ENCODE measurements around the gene KDM4E. TPM values are rescaled to one million over a fixed set of nuclear protein-coding genes. Genes with fewer than 3 reads are reported as not detected.
"Not testable (repeated sequence)": the region's sequence is repeated elsewhere in the genome, so short reads cannot be mapped to it uniquely, and the experiment has no call there.

KDM4E gene
- total and polyA plus RNA-seq, 5 donors from 2014 or later, result not detected

GRCh38 chr11:95005642-95006041 is 19.4 kb upstream of the KDM4E start:
- Histone ChIP-seq H3K4me1 (ENCODE audit: control insufficient read depth, insufficient read depth, low read length, poor library complexity, severe bottlenecking) (no peaks in the 10 kb centered on the region), H3K9me3 (ENCODE audit: control insufficient read depth in 2 of 2, low read length in 2 of 2) (no peaks in the 10 kb centered on the region), H3K27me3 (ENCODE audit: control insufficient read depth, insufficient read depth, low read length) (peaks cover 7% of the 10 kb centered on the region), H3K36me3 (ENCODE audit: control insufficient read depth, insufficient read depth, low read length) (no peaks in the 10 kb centered on the region), H3K27ac (ENCODE audit: insufficient read depth, low read length, poor library complexity, severe bottlenecking) (no peak overlapping the region), H3K4me3 (ENCODE audit: low read depth, low read length) (no peak overlapping the region)
- Mint-ChIP-seq H3K27me3 (peaks cover 40% of the 10 kb centered on the region), H3K27ac (no peak overlapping the region), H3K9me3 (peaks cover 0 to 4% (median 0%) of the 10 kb centered on the region in 7 donors), H3K4me3 (no peak overlapping the region), H3K36me3 (no peaks in the 10 kb centered on the region), H3K4me1 (no peaks in the 10 kb centered on the region)
- DNase-seq (no peak), ATAC-seq (ENCODE audit: low read depth in 2 of 2) (no peak)

GRCh38 chr11:95011376-95011775 is 13.7 kb upstream of the KDM4E start:
- no peaks in the 10 kb centered on the region for H3K36me3 Mint-ChIP-seq
- Histone ChIP-seq H3K4me3 (ENCODE audit: low read depth, low read length) (no peak overlapping the region), H3K9me3 (ENCODE audit: control insufficient read depth in 2 of 2, low read length in 2 of 2) (no peaks in the 10 kb centered on the region), H3K4me1 (ENCODE audit: control insufficient read depth, insufficient read depth, low read length, poor library complexity, severe bottlenecking) (no peaks in the 10 kb centered on the region), H3K27me3 (ENCODE audit: control insufficient read depth, insufficient read depth, low read length) (peaks cover 10% of the 10 kb centered on the region), H3K27ac (ENCODE audit: insufficient read depth, low read length, poor library complexity, severe bottlenecking) (no peak overlapping the region), H3K36me3 (ENCODE audit: control insufficient read depth, insufficient read depth, low read length) (no peaks in the 10 kb centered on the region)
- DNase-seq, result no peak
- H3K27ac Mint-ChIP-seq, result no peak overlapping the region
- H3K9me3 Mint-ChIP-seq, result peaks cover 0 to 4% (median 0%) of the 10 kb centered on the region in 7 donors
- H3K4me3 Mint-ChIP-seq, result no peak overlapping the region
- no peak for ATAC-seq (ENCODE audit: low read depth in 2 of 2)
- H3K4me1 Mint-ChIP-seq, result no peaks in the 10 kb centered on the region
- H3K27me3 Mint-ChIP-seq, result peaks cover 43% of the 10 kb centered on the region

DNA sequence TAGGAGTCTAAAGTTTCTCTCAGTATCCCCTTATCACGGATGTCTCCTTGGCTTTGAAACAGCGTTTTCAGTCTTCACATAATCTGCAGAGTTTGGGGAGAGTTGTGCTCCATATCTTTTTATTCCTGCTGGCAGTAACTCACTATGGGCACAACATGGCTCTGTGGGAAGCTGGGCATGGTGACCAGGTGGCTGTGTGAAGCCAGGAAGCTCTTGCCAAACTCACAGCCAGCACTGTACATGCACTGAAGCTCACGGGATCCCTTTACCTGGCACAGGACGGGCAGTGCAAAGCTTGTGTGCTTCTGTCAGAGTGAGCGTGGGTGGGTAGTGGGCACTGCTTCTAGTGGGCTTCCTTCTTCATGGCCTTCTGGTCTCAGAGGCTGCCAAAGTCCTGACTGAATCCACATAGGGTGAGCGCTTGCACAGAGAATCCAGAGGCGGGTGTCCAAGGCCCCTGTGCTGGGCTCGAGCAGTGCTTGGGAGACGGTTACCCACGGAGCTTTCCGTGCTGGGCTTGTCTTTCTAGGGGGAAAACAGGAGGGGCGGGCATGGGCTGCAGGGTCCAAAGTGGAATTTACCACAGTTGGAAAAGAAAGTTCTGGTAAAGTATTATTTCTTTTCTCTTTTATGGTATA is 10.8 kb upstream of the KDM4E start:
- H3K27me3 ChIP-seq (ENCODE audit: control insufficient read depth, insufficient read depth, low read length), result peaks cover 6% of the 10 kb centered on the region
- no peak overlapping the region for H3K4me3 ChIP-seq (ENCODE audit: low read depth, low read length)
- Mint-ChIP-seq H3K27me3 (peaks cover 24% of the 10 kb centered on the region), H3K9me3 (peaks cover 0 to 1% (median 0%) of the 10 kb centered on the region in 7 donors), H3K27ac (no peak overlapping the region), H3K36me3 (no peaks in the 10 kb centered on the region), H3K4me3 (no peak overlapping the region), H3K4me1 (no peaks in the 10 kb centered on the region)
- no peaks in the 10 kb centered on the region for H3K36me3 ChIP-seq (ENCODE audit: control insufficient read depth, insufficient read depth, low read length)
- DNase-seq (no peak), ATAC-seq (ENCODE audit: low read depth in 2 of 2) (no peak)
- H3K27ac ChIP-seq (ENCODE audit: insufficient read depth, low read length, poor library complexity, severe bottlenecking), result no peak overlapping the region
- no peaks in the 10 kb centered on the region for H3K4me1 ChIP-seq (ENCODE audit: control insufficient read depth, insufficient read depth, low read length, poor library complexity, severe bottlenecking)
- no peaks in the 10 kb centered on the region for H3K9me3 ChIP-seq (ENCODE audit: control insufficient read depth in 2 of 2, low read length in 2 of 2)

DNA sequence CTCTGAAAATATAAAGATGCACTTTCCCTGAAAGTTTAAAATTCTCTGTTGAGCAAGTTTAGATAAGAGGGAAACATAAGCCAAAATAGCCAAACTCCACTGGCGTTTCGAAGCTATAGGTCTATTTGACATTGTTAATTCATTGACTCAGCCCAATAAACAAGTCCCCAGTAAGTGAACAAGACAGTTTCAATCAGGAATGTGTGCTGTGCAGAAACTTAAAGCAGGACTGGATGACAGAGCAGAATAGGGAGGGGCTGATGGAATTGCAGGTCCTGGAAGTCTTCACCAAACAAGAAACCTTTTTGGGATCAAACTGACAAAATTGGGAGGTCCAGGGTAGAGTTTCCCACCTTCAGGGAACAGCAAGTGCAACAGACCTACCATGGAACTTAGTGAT is 8.9 kb upstream of the KDM4E start:
- H3K4me3 Mint-ChIP-seq, result no peak overlapping the region

GRCh38 chr11:95021468-95021867 is 3.6 kb upstream of the KDM4E start:
- H3K4me3 Mint-ChIP-seq; H3K36me3 ChIP-seq (ENCODE audit: control insufficient read depth, insufficient read depth, low read length); H3K27ac Mint-ChIP-seq; H3K27me3 Mint-ChIP-seq; H3K36me3 Mint-ChIP-seq; ATAC-seq (ENCODE audit: low read depth in 2 of 2); H3K9me3 Mint-ChIP-seq; H3K4me1 ChIP-seq (ENCODE audit: control insufficient read depth, insufficient read depth, low read length, poor library complexity, severe bottlenecking); H3K27me3 ChIP-seq (ENCODE audit: control insufficient read depth, insufficient read depth, low read length); H3K27ac ChIP-seq (ENCODE audit: insufficient read depth, low read length, poor library complexity, severe bottlenecking); DNase-seq; H3K4me3 ChIP-seq (ENCODE audit: low read depth, low read length); H3K4me1 Mint-ChIP-seq; H3K9me3 ChIP-seq (ENCODE audit: control insufficient read depth in 2 of 2, low read length in 2 of 2): not testable (repeated sequence)

More for the DNA sequence above, 8.9 kb upstream of the KDM4E start:
- no peak overlapping the region for H3K4me3 ChIP-seq (ENCODE audit: low read depth, low read length)
- DNase-seq, result no peak
- Mint-ChIP-seq H3K4me1 (no peaks in the 10 kb centered on the region), H3K36me3 (no peaks in the 10 kb centered on the region), H3K9me3 (peaks cover 0 to 1% (median 0%) of the 10 kb centered on the region in 7 donors), H3K27me3 (peaks cover 11% of the 10 kb centered on the region), H3K27ac (no peak overlapping the region)
- no peaks in the 10 kb centered on the region for H3K4me1 ChIP-seq (ENCODE audit: control insufficient read depth, insufficient read depth, low read length, poor library complexity, severe bottlenecking)
- H3K36me3 ChIP-seq (ENCODE audit: control insufficient read depth, insufficient read depth, low read length), result no peaks in the 10 kb centered on the region
- H3K9me3 ChIP-seq (ENCODE audit: control insufficient read depth in 2 of 2, low read length in 2 of 2), result no peaks in the 10 kb centered on the region
- ATAC-seq (ENCODE audit: low read depth in 2 of 2), result no peak
- no peak overlapping the region for H3K27ac ChIP-seq (ENCODE audit: insufficient read depth, low read length, poor library complexity, severe bottlenecking)
- peaks cover 6% of the 10 kb centered on the region for H3K27me3 ChIP-seq (ENCODE audit: control insufficient read depth, insufficient read depth, low read length)

- not testable (repeated sequence) for H3K9me3 Mint-ChIP-seq; DNase-seq; H3K36me3 Mint-ChIP-seq; H3K36me3 ChIP-seq (ENCODE audit: control insufficient read depth, insufficient read depth, low read length); H3K27ac Mint-ChIP-seq; ATAC-seq (ENCODE audit: low read depth in 2 of 2); H3K4me1 Mint-ChIP-seq; H3K9me3 ChIP-seq (ENCODE audit: control insufficient read depth in 2 of 2, low read length in 2 of 2); H3K27me3 Mint-ChIP-seq; H3K4me3 ChIP-seq (ENCODE audit: low read depth, low read length); H3K27me3 ChIP-seq (ENCODE audit: control insufficient read depth, insufficient read depth, low read length); H3K27ac ChIP-seq (ENCODE audit: insufficient read depth, low read length, poor library complexity, severe bottlenecking); H3K4me3 Mint-ChIP-seq; H3K4me1 ChIP-seq (ENCODE audit: control insufficient read depth, insufficient read depth, low read length, poor library complexity, severe bottlenecking)
These were observed 536 bp downstream of the KDM4E start for GRCh38 chr11:95025594-95025993.

DNA sequence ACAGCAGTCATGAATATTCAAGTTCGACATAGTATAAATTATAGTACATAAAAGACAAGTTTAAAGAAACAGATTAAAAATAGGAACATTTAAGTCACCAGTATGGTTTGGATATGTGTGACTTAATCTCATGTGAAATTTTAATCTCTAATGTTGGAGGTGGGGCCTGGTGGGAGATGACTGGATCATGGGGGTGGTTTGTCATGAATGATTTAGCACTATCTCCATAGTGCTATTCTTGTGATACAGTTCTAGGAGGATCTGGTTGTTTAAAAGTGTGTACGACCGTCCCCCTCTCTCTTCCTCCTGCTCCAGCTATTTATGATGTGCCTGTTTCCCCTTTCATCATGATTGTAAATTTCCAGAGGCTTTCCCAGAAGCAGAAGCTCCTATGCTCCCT is 3.3 kb downstream of the KDM4E start:
- H3K27me3 ChIP-seq (ENCODE audit: control insufficient read depth, insufficient read depth, low read length), result peaks cover 3% of the 10 kb centered on the region
- Mint-ChIP-seq H3K4me3 (no peak overlapping the region), H3K9me3 (no peaks in the 10 kb centered on the region), H3K36me3 (no peaks in the 10 kb centered on the region), H3K4me1 (no peaks in the 10 kb centered on the region), H3K27ac (no peak overlapping the region), H3K27me3 (peaks cover 15% of the 10 kb centered on the region)
- H3K4me3 ChIP-seq (ENCODE audit: low read depth, low read length), result no peak overlapping the region
- H3K36me3 ChIP-seq (ENCODE audit: control insufficient read depth, insufficient read depth, low read length), result no peaks in the 10 kb centered on the region
- H3K27ac ChIP-seq (ENCODE audit: insufficient read depth, low read length, poor library complexity, severe bottlenecking), result no peak overlapping the region
- DNase-seq (no peak), ATAC-seq (ENCODE audit: low read depth in 2 of 2) (no peak)
- H3K4me1 ChIP-seq (ENCODE audit: control insufficient read depth, insufficient read depth, low read length, poor library complexity, severe bottlenecking), result no peaks in the 10 kb centered on the region
- no peaks in the 10 kb centered on the region for H3K9me3 ChIP-seq (ENCODE audit: control insufficient read depth in 2 of 2, low read length in 2 of 2)

DNA sequence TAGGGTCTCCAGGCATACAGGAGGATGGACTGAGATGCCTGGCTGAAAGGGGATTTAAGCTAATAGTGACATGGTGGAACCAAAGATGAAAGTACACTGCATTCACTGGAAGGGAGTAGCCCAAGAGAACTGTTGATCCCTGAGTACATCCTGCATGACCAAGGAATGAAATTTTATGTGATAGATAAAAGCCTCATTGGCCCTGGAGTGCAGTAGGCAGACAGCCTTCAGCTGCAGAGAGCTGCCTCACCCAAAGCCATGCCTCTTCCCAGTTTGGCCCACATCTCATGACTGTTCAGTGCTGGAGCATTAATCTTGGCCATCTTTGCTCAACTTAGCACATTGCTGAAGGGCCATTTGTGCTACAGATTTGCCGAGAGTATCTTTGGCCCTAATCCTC is 8.0 kb downstream of the KDM4E start:
- ATAC-seq (ENCODE audit: low read depth in 2 of 2), result no peak
- Histone ChIP-seq H3K4me1 (ENCODE audit: control insufficient read depth, insufficient read depth, low read length, poor library complexity, severe bottlenecking) (no peaks in the 10 kb centered on the region), H3K27me3 (ENCODE audit: control insufficient read depth, insufficient read depth, low read length) (peaks cover 4% of the 10 kb centered on the region), H3K9me3 (ENCODE audit: control insufficient read depth in 2 of 2, low read length in 2 of 2) (no peaks in the 10 kb centered on the region), H3K4me3 (ENCODE audit: low read depth, low read length) (no peak overlapping the region), H3K27ac (ENCODE audit: insufficient read depth, low read length, poor library complexity, severe bottlenecking) (no peak overlapping the region), H3K36me3 (ENCODE audit: control insufficient read depth, insufficient read depth, low read length) (no peaks in the 10 kb centered on the region)
- H3K4me3 Mint-ChIP-seq, result no peak overlapping the region
- no peaks in the 10 kb centered on the region for H3K4me1 Mint-ChIP-seq
- H3K9me3 Mint-ChIP-seq, result no peaks in the 10 kb centered on the region
- no peaks in the 10 kb centered on the region for H3K36me3 Mint-ChIP-seq
- H3K27me3 Mint-ChIP-seq, result peaks cover 39% of the 10 kb centered on the region
- DNase-seq, result no peak
- H3K27ac Mint-ChIP-seq, result no peak overlapping the region
